Measurements from ENCODE around the gene TPRG1.

DNA sequence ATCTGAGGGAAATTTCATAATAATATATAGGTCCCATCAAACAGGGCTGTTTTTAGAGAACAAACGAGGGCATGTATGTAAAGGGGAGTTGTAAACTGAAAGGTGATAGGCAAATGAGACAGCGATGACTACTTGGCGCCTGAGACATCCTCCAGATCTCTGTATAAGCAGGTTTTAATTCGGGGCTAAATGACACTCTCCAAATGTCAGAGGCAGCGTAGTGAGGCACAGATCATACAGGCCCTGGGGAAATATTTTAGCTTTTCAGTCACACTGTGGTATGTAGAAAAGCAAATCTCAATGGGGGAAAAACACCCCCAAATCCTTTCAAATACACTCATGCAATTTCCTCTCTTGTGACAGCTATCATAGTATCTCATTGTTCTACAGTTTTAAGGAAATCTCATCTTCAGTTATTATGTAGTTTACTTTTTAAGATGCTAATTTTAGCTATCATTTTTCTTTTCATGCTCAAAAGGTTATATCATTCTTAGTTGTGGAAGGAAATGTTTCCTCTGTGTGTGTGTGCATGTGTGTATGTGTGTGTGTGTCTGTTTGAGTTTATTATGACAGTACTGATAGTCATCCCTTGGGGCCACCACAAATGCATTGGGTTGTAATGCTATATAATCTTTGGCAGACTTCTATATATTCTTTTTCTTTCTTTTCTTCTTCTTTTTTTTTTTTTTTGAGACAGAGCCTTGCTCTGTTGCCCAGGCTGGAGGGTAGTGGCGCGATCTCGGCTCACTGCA, 1.1 kb downstream of the TPRG1 start:
- TF ChIP-seq POLR2AphosphoS5 (IDR thresholded peaks at IDR 0.05) = no peak
- TF ChIP-seq, protein P1, sequence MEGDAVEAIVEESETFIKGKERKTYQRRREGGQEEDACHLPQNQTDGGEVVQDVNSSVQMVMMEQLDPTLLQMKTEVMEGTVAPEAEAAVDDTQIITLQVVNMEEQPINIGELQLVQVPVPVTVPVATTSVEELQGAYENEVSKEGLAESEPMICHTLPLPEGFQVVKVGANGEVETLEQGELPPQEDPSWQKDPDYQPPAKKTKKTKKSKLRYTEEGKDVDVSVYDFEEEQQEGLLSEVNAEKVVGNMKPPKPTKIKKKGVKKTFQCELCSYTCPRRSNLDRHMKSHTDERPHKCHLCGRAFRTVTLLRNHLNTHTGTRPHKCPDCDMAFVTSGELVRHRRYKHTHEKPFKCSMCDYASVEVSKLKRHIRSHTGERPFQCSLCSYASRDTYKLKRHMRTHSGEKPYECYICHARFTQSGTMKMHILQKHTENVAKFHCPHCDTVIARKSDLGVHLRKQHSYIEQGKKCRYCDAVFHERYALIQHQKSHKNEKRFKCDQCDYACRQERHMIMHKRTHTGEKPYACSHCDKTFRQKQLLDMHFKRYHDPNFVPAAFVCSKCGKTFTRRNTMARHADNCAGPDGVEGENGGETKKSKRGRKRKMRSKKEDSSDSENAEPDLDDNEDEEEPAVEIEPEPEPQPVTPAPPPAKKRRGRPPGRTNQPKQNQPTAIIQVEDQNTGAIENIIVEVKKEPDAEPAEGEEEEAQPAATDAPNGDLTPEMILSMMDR (IDR thresholded peaks at IDR 0.05) = no peak
- no peak for TF ChIP-seq POLR2A (IDR thresholded peaks at IDR 0.05)
- no peak for TF ChIP-seq EP300 (IDR thresholded peaks at IDR 0.05; ENCODE audit: low read depth)
